ENCODE measurements around the gene FOXE1.

FOXE1 gene

GRCh38 chr9:97848480-97849237 is 4.4 kb upstream of the FOXE1 start:
- DNase-seq = no peak

DNA sequence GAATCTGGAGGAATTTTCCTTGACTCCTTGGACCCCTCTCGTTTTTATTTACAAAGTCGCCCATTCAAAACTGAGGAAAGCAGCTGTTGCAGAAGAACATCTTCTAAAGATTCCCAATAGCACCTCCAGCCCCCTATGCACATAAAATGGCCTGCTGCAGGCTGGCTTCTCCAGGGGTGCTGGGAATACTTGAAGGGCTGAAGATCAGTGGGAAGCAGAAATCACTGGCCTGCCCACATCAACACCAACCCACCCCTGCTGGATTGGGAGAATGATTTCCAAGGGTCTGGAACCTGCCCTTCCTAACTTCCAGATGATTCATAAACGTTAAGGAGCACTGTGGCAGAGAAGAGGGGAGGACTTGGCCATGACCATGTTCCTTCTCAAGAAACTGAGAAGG is 3.0 kb upstream of the FOXE1 start:
- no peak for DNase-seq

- DNase-seq = no peak
These were observed 2.1 kb upstream of the FOXE1 start for GRCh38 chr9:97850746-97851445.

- no peak for DNase-seq
These were observed 1.6 kb upstream of the FOXE1 start for GRCh38 chr9:97851446-97851883.

DNA sequence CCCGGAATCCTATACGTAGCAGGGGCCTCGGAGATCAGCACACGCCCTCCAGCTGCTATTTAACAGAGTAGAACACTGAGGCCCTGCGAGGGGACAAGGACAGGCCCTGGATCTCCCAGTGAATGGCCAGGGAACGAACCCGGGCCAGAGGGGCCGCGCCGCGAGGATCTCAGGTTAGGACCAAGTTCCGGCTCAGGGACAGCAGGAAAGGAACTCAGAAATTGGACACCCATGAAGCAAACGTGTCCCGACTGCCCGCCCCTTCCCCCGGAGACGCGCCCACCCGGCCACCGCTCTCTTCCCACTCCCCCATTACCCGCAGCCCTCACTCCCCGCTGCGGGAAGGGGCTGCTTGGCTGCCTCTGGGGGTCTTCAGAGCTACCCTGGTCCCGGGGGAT is 1.0 kb upstream of the FOXE1 start:
- no peak for DNase-seq

DNA sequence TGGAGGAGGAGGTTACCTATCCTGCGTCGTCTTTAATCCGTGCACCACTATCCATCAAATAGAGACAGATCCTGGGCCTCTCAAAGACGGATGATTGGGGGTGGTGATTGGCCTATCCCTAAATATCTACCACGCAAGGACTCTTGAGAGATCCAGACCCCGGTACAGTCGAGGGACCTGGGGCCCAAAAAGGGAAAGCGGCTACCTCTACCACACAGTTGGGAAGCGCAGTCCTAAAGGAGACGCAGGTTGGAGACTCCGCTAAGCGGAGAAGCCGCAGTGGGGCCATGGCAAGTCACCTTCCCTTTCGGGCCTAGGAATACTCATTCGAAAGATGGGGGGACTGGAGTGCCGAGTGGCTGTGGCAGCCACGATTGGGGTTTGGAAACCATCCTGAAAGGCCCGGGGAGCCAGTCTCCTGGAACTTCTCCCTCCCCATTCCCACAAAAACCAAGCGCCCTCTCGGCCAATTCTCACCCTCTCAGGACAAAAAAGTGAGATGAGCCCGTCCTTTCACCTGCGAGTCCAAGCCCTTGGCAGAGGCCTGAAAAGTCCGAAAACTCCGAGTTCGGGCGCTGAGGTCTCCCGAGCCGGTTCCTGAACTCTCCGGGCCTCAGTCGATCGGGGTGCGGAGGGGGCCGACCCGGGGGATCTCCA is 499 bp upstream of the FOXE1 start:
- no peak for DNase-seq

- peak; percentile 27 for DNase-seq
These were observed 1.0 kb downstream of the FOXE1 start for GRCh38 chr9:97853844-97854695.

DNA sequence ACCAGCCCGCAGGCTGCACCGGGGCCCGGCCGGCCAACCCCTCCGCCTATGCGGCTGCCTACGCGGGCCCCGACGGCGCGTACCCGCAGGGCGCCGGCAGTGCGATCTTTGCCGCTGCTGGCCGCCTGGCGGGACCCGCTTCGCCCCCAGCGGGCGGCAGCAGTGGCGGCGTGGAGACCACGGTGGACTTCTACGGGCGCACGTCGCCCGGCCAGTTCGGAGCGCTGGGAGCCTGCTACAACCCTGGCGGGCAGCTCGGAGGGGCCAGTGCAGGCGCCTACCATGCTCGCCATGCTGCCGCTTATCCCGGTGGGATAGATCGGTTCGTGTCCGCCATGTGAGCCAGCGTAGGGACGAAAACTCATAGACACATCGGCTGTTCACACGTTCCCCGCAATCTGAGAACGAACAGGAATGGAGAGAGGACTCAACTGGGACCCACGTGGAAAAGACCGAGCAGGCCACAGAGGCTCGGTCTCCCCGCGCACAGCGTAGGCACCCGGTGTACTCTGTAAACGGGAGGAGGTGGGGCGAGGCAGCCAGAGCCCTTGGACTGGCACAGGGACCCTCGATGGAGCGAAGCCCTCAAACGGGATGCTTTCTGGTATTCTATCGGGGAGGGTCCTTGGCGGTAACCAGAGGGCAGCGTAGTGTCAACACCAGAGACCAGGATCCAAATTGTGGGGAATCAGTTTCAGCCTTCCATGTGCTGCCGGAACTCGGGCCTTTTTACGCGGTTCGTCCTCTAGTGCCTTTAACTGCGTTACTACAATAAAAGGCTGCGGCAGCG is 1.9 kb downstream of the FOXE1 start:
- DNase-seq = no peak

DNA sequence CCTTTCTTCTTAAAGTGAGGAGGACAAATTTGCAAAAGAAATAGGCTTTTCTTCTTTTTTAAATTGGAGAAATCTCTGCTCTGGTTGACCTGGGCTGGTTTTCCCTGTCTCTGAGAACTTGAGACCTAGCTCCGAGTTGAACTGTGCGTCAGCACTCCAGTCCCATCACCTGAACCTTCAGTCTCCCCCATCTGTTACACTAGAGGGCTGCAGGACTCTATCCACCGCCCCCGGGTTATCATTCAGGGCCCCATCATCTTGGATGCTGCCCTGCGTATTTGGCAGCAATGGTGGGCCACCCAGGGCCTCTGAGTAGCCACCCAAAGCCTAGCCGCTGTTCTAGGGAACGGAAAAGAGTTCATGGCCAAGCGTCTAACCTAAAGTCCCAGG is 2.5 kb downstream of the FOXE1 start:
- no peak for DNase-seq

GRCh38 chr9:97855899-97856298 is 2.9 kb downstream of the FOXE1 start:
- DNase-seq = no peak

DNA sequence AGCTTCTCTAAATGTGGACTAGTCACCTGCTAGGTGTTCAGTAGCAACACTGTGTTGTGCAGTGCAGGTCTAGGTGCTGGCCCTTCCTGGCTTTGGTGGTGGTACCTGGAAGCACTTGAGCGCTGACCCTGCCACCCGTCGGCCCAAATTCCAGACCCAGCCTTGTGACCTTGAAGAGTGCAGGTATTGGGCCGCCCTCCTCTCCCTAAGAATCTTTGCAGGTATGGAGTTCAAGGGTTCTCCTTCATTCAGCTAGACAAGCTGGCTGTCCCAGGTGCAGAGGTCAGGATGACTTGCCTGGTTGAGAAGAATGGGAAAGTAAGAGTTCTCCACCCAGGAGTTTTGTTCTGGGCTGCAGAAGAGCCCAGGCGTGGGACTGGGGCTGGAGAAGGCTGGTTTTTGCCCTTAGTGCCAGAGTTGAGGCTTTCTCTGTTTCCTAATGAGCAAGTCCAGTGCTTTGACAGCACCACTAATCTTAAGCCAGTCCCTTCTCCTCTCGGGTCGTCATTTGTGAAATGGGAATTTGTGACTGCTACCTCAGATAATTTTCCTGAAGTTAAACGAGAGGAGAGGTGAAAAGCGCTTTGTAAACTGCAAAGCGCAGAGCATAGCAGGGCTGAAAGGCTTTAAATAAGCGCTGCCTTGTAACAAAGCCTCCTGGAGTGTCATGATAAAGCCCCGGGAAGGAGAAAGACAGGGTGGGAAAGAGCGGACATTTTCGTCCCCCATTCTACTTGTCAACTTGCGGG is 4.0 kb downstream of the FOXE1 start:
- DNase-seq = no peak

- DNase-seq = no peak
These were observed 4.8 kb downstream of the FOXE1 start for GRCh38 chr9:97857606-97858392.

DNA sequence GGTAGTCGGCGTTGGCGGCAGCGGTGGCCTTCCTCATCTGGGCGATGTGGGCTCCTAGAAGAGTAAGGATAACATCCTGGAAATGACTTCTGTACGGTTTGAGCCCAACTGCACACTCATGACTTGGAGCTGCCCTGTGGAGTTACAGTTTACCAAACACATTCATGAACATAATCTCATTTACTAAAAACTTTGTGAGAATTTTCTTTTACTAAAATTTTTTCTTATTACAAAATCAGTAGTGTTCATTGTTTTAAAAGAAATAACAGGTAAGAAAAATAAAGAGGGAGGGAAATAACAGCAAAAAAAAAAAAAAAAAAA is 5.3 kb downstream of the FOXE1 start:
- no peak for DNase-seq

GRCh38 chr9:97858826-97859225 is 5.8 kb downstream of the FOXE1 start:
- DNase-seq = no peak

- no peak for DNase-seq
These were observed 6.3 kb downstream of the FOXE1 start for GRCh38 chr9:97859346-97859745.

DNA sequence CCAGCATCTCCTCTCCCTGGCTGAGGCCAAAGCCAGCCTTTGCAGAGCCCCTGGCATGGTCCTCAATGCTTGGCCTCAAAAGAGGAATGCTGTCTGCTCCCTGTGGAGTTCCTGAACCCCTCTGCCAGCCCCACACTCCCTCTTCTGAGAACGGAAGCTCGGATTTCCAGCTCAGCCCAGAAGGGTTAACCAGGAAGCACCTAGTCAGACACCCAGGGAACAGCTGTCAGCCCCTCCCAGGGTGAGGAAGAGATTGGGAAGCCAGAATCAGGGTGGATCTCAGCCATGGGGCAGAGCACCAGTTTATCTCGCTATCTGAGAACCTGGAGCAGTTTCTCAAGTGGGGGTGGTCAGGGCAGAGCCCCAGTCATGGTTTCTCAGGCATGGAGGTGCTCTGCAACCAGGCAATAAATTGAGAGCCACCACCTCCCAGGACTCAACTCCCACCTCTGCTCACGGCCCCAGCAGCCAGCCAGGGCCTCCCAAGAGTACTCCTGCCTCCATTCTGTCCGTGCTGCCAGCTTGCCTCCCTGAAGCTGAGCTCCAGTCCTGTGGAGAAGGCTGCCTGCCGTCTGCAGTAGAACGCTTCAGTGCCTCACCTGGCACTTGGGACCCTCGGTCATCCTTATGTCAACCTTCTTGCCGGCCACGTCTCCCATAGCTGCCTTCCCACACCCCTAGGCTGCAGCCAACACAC is 7.6 kb downstream of the FOXE1 start:
- no peak for DNase-seq

DNA sequence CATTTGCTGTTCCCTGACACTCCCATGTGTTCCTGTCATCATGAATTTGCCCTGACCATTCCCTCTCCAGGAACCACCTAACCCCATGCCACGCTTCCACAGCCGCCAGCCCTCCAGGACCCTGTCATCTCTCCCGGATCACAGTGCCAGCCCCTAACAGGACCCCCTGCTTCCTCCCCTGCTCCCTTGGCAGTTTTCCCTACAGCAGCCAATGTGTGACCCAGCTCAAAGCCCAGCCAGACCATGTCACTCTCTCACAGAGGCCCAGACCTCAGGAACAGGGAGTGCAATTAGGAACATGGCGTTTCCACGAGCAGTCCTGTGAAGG is 8.1 kb downstream of the FOXE1 start:
- no peak for DNase-seq

DNA sequence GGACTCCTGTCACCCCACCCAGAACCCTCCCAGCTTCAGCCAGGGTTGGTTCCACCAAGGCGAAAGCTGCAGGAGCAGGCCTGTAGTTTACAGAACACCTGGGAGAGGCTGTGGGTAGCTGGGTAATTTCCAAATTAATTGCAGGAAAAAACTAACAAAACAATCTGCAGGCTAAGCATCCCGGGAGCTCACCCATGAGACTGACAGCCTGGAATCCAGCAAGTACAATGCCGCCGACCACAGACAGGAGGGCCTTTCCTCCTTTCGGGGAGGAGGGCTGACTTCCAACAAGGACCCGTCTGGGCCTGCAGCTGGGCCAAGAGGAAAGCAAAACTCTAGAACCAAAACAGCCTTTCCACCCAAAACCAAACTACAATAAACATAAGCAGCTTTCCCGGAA is 10.3 kb downstream of the FOXE1 start:
- DNase-seq = no peak

DNA sequence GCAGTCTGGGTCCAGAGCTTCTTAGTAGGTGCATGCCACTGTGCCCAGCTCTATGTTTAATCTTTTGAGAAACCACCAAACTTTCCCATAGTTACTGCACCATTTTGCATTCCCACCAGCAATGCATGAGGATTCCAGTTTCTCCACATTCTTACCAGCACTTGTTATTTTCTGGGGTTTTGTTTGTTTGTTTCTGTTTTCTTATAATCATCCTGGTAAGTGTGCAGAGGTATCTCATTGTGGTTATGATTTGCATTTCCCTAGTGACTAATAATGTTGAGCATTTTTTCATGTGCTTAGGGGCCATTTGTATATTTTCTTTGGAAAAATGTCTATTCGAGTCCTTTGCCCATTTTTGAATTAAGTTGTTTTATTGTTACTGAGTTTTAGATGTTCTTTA is 11.4 kb downstream of the FOXE1 start:
- no peak for DNase-seq

GRCh38 chr9:97866300-97866699 is 13.3 kb downstream of the FOXE1 start:
- no peak for DNase-seq
